Vagina (tissue), 2 donors: Measurements from ENCODE around the gene PIGQ. TPM values are rescaled to one million over a fixed set of nuclear protein-coding genes. Genes with fewer than 3 reads are reported as not detected.

Experiments
- DNase-seq, 2 donors: peaks; one replicate each; pipeline ENCODE4 v3.0.0-alpha.2; 2017; ENCODE audit errors: extremely low spot score in 2 of 2
- H3K27ac ChIP-seq: fragments of 200-600 bp; sonication (generic); one replicate; pipeline ENCODE4 v1.5.1; 2019
- H3K27me3 ChIP-seq: fragments of 200-600 bp; sonication (generic); one replicate; pipeline ENCODE4 v1.5.1; 2019
- H3K36me3 ChIP-seq, 2 donors: fragments of 200-600 bp; sonication (generic); one replicate each; pipeline ENCODE4 v1.5.1; 2017 to 2019
- H3K4me1 ChIP-seq: fragments of 200-600 bp; sonication (generic); one replicate; pipeline ENCODE4 v1.5.1; 2019
- H3K4me3 ChIP-seq, 2 donors: fragments of 200-600 bp; sonication (generic); 1 replicate in 1 of 2; 2 replicates in 1 of 2; pipeline ENCODE4 v1.5.1; 2016 to 2019
- H3K9me3 ChIP-seq: fragments of 200-600 bp; sonication (generic); one replicate; pipeline ENCODE4 v1.5.1; 2019
- POLR2A ChIP-seq, 2 donors: fragments of 450-650 bp; IDR thresholded peaks; one replicate each; pipeline ENCODE4 v1.6.1; 2017; ENCODE audit warnings: antibody characterized with exemption in 2 of 2, mild to moderate bottlenecking in 2 of 2, moderate library complexity in 2 of 2
- POLR2AphosphoS5 ChIP-seq, 2 donors: sonication (generic); formaldehyde crosslinking; IDR thresholded peaks; one replicate each; pipeline ENCODE4 v1.9.0; 2017; ENCODE audit warnings: antibody characterized with exemption in 2 of 2, mild to moderate bottlenecking in 2 of 2, low read depth in 1 of 2; ENCODE audit not compliant: insufficient read depth in 1 of 2
- intact Hi-C: fragments of 100-400 bp; cut with DNase I; formaldehyde crosslinking; loops from one replicate; pipeline ENCODE4 v1.15.1; 2023
- total RNA-seq: library from RNA; depleted of rRNA; stranded (reverse); fragments of >200 nt; gene quantifications from one replicate; pipeline ENCODE4 v1.2.3, GENCODE V29; 2016
- TF ChIP-seq, protein P1 (sequence below), 3 experiments: fragments of 450-650 bp in 2 of 3; fragments of 200-600 bp in 1 of 3; sonication (generic) in 1 of 3; IDR thresholded peaks; one replicate each; pipeline ENCODE4 v1.5.1; 2017 to 2019; ENCODE audit warnings: antibody characterized with exemption in 3 of 3, mild to moderate bottlenecking in 2 of 3, moderate library complexity in 2 of 3

Gene PIGQ
- total RNA-seq, 1 donor from 2014 or later, result 26.0 TPM

DNA sequence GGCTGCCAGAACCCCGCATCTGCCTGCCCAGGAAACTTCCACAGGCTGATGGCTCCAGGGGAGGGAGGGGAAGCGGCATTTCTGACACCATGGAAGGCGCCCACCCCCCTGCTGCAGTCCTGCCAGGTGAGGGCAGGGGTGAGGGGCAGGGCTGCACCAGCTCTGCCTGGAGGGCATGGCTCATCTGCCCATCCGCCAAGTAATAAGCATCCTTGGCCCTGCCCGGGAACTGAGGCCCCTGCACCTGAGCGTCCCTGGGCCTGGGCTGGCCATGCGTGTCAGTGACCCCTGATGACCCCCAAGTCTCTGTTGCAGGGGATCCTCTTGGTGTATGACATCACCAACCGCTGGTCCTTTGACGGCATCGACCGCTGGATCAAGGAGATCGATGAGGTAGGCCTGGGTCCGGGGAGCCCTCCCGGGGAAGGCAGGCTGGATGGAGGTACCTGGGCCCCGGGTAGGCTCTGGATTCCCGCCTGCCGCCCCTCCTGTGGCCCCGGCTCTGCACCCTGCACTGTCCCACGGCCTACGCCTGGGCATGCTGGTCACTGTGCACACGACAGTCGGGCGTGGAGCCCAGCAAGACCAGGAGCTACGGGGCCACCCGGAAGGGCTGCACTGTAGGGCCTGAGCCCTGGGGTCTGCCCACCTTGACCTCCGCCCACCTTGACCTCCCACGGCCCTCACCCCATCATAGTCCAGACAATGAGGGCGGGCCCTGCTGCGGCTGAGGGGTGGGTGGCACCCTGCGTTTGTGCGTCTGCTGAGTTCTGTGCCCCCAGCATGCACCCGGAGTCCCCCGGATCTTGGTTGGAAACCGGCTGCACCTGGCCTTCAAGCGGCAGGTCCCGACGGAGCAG lies 55.6 kb downstream of the PIGQ start:
- H3K27ac ChIP-seq, result peak overlapping the region; percentile 82
- TF ChIP-seq POLR2AphosphoS5 (IDR thresholded peaks at IDR 0.05; ENCODE audit: insufficient read depth in 1 of 2, low read depth in 1 of 2), result no peak
- no peak for TF ChIP-seq POLR2A (IDR thresholded peaks at IDR 0.05)
- TF ChIP-seq, protein P1, sequence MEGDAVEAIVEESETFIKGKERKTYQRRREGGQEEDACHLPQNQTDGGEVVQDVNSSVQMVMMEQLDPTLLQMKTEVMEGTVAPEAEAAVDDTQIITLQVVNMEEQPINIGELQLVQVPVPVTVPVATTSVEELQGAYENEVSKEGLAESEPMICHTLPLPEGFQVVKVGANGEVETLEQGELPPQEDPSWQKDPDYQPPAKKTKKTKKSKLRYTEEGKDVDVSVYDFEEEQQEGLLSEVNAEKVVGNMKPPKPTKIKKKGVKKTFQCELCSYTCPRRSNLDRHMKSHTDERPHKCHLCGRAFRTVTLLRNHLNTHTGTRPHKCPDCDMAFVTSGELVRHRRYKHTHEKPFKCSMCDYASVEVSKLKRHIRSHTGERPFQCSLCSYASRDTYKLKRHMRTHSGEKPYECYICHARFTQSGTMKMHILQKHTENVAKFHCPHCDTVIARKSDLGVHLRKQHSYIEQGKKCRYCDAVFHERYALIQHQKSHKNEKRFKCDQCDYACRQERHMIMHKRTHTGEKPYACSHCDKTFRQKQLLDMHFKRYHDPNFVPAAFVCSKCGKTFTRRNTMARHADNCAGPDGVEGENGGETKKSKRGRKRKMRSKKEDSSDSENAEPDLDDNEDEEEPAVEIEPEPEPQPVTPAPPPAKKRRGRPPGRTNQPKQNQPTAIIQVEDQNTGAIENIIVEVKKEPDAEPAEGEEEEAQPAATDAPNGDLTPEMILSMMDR (IDR thresholded peaks at IDR 0.05), result no peak
- intact Hi-C loops, result no loop called here
- no peak overlapping the region for H3K4me3 ChIP-seq
- H3K27me3 ChIP-seq, result no peaks in the 10 kb centered on the region
- H3K4me1 ChIP-seq, result peaks cover 53% of the 10 kb centered on the region
- no peak for DNase-seq
- no peaks in the 10 kb centered on the region for H3K9me3 ChIP-seq
- no peaks in the 10 kb centered on the region for H3K36me3 ChIP-seq

DNA sequence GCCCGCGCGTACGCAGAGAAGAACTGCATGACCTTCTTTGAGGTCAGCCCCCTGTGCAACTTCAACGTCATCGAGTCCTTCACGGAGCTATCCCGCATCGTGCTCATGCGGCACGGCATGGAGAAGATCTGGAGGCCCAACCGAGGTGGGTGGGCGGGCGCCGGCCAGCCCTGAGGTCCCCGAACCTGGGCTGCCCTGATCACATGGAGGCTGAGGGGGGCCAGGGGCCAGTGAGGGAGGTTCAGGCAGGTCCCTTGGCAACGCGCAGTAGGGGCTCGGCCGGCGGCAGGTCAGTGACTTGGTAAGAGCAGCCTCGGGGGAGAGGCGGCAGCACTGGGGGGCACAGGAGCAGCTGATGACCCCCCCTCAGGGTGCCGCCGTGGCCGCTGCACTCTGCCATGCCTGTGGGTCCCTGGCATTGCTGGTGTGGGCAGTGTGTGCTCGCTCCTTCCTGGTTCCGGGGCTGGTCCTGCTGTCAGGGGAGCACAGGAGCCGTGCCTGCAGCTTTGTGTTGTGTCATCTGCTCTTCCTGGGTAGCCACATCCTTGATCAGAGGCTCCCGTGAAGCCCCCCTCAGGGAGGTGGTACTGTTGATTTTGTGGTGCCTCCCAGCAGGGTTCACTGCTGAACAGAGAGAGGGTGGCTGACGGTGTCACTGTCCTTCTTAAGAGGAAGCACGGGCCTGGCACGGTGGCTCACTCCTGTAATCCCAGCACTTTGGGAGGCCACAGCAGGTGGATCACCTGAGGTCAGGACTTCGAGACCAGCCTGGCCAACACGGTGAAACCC lies 56.4 kb downstream of the PIGQ start:
- Histone ChIP-seq H3K27me3 (no peaks in the 10 kb centered on the region), H3K36me3 (no peaks in the 10 kb centered on the region), H3K27ac (peak overlapping the region; percentile 82), H3K4me1 (peaks cover 57% of the 10 kb centered on the region), H3K9me3 (no peaks in the 10 kb centered on the region), H3K4me3 (no peak overlapping the region)
- no peak for DNase-seq
- no peak for TF ChIP-seq POLR2AphosphoS5 (IDR thresholded peaks at IDR 0.05; ENCODE audit: insufficient read depth in 1 of 2, low read depth in 1 of 2)
- TF ChIP-seq, protein P1 (IDR thresholded peaks at IDR 0.05), result no peak
- no peak for TF ChIP-seq POLR2A (IDR thresholded peaks at IDR 0.05)
- intact Hi-C loops, result no loop called here

DNA sequence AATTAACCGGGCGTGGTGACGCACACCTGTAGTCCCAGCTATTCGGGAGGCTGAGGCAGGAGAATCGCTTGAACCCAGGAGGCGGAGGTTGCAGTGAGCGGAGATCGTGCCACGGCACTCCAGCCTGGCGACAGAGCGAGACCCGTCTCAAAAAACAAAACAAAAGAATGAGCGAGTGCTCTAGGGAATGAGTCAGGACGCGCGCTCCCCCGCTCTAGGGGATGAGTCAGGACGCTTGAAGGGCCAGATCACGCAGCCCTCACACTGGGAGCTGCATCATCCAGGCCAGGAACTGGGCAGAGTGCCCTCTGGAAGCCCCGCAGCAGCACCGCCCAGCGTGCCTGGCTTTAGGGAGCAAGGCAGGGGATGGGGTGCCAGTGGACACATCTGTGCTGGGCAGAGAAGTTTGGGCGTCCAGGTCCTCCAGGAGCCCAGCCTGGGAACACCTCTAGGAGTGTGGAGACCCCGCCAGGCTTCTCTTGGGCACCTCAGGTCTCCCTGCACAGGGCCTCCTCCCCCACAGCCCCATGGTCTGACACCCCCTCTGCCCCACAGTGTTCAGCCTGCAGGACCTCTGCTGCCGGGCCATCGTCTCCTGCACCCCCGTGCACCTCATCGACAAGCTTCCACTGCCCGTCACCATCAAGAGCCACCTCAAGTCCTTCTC lies 57.2 kb downstream of the PIGQ start:
- intact Hi-C loops, result no loop called here
- TF ChIP-seq, protein P1 (IDR thresholded peaks at IDR 0.05), result no peak
- TF ChIP-seq POLR2AphosphoS5 (IDR thresholded peaks at IDR 0.05; ENCODE audit: insufficient read depth in 1 of 2, low read depth in 1 of 2), result peak; percentile 75 to 77
- DNase-seq, result no peak
- peaks cover 54% of the 10 kb centered on the region for H3K4me1 ChIP-seq
- H3K4me3 ChIP-seq, result no peak overlapping the region
- H3K36me3 ChIP-seq, result no peaks in the 10 kb centered on the region
- peak overlapping the region; percentile 82 for H3K27ac ChIP-seq
- H3K9me3 ChIP-seq, result no peaks in the 10 kb centered on the region
- no peaks in the 10 kb centered on the region for H3K27me3 ChIP-seq

DNA sequence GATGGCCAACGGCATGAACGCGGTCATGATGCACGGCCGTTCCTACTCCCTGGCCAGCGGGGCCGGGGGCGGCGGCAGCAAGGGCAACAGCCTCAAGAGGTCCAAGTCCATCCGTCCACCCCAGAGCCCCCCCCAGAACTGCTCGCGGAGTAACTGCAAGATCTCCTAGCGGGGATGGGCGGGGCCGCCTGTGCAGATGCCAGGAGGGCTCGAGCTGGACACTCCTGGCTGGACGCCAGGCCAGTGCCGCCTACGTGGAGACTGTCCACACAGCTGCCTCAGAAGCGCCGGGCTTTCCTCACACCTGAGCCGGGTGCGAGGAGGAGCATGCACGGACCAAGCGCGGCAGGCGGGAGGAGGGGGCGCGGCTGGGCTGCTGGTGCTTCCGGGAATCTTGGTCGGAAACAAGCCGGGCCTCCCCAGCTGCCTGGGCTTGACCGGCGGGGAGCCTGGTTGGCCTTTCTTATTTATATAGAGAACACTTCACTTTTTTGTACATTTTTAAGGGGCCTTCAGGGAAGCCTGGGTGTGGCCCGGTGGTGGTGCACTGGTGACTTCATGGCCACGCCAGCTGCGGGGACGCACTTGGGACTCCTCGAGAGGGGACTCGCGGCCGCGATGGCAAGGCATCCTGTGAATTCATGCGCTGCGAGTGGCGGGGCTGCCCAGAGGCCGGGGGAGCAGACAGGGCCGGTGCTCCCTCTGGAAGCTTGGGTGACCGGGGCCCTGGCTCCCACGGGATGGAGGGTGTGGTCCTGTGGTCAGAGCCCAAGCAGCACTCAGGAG lies 57.9 kb downstream of the PIGQ start:
- Histone ChIP-seq H3K9me3 (no peaks in the 10 kb centered on the region), H3K27me3 (no peaks in the 10 kb centered on the region), H3K36me3 (no peaks in the 10 kb centered on the region), H3K4me1 (peaks cover 47% of the 10 kb centered on the region), H3K27ac (peak overlapping the region; percentile 82), H3K4me3 (no peak overlapping the region)
- intact Hi-C loops, result no loop called here
- DNase-seq, result no peak
- peak in 1 of 2 donors; percentile 10 for TF ChIP-seq POLR2AphosphoS5 (IDR thresholded peaks at IDR 0.05; ENCODE audit: insufficient read depth in 1 of 2, low read depth in 1 of 2)
- TF ChIP-seq, protein P1 (IDR thresholded peaks at IDR 0.05), result no peak
